Astrocyte (in vitro differentiated cells and primary cell): ENCODE measurements around the gene RFTN1. TPM values are rescaled to one million over a fixed set of nuclear protein-coding genes. Genes with fewer than 3 reads are reported as not detected.
A peak's percentile ranks its signal among the peaks of the same experiment; 100 is the strongest.

Experiments used
- DNase-seq: peaks from one replicate; pipeline ENCODE4 v3.0.0-alpha.2; 2010; ENCODE audit warnings: low read depth
- FAIRE-seq: peaks from 2 replicates; lab custom pipeline; 2011; peaks lifted over from hg19 to GRCh38; lab: Jason Lieb, UNC
- H2AFZ ChIP-seq: 2 replicates; pipeline ENCODE4 v1.6.0; 2012; ENCODE audit warnings: low read depth, low read length, inconsistent platforms
- H3K27ac ChIP-seq: 2 replicates; pipeline ENCODE4 v1.5.1; 2011; ENCODE audit warnings: low read depth, low read length, inconsistent platforms
- H3K27me3 ChIP-seq: 2 replicates; pipeline ENCODE4 v1.6.0; 2011; ENCODE audit warnings: low read length, inconsistent platforms; ENCODE audit not compliant: insufficient read depth
- H3K36me3 ChIP-seq: 2 replicates; pipeline ENCODE4 v1.5.1; 2011; ENCODE audit warnings: low read length, inconsistent platforms; ENCODE audit not compliant: insufficient read depth
- H3K4me1 ChIP-seq: 2 replicates; pipeline ENCODE4 v1.5.1; 2011; ENCODE audit warnings: low read length, inconsistent platforms; ENCODE audit not compliant: insufficient read depth
- H3K4me2 ChIP-seq: 2 replicates; pipeline ENCODE4 v1.6.0; 2012; ENCODE audit warnings: low read length, inconsistent platforms
- H3K4me3 ChIP-seq: 2 replicates; pipeline ENCODE4 v1.5.1; 2011; ENCODE audit warnings: low read depth, mild to moderate bottlenecking, low read length, inconsistent platforms; ENCODE audit not compliant: insufficient read depth
- H3K79me2 ChIP-seq: 2 replicates; pipeline ENCODE4 v1.6.0; 2012; ENCODE audit warnings: mild to moderate bottlenecking, low read length, inconsistent platforms; ENCODE audit not compliant: insufficient read depth
- H3K9ac ChIP-seq: 2 replicates; pipeline ENCODE4 v1.6.0; 2012; ENCODE audit warnings: mild to moderate bottlenecking, low read length, inconsistent platforms
- H3K9me3 ChIP-seq: 2 replicates; pipeline ENCODE4 v1.5.1; 2012; ENCODE audit warnings: low read depth, mild to moderate bottlenecking, low read length, inconsistent platforms; ENCODE audit not compliant: insufficient read depth
- H4K20me1 ChIP-seq: 2 replicates; pipeline ENCODE4 v1.6.0; 2012; ENCODE audit warnings: low read length, inconsistent platforms; ENCODE audit not compliant: insufficient read depth
- H3K27ac Mint-ChIP-seq: one replicate; pipeline ENCODE4 v1.8.0; 2021; ENCODE audit warnings: mild to moderate bottlenecking, mixed read lengths; ENCODE audit not compliant: unreplicated experiment
- H3K27me3 Mint-ChIP-seq: one replicate; pipeline ENCODE4 v1.8.0; 2021; ENCODE audit warnings: low read depth, mixed read lengths; ENCODE audit not compliant: unreplicated experiment
- H3K36me3 Mint-ChIP-seq: one replicate; pipeline ENCODE4 v1.8.0; 2021; ENCODE audit warnings: low read depth, mixed read lengths; ENCODE audit not compliant: unreplicated experiment
- H3K4me1 Mint-ChIP-seq: one replicate; pipeline ENCODE4 v1.8.0; 2021; ENCODE audit warnings: low read depth, mixed read lengths; ENCODE audit not compliant: unreplicated experiment
- H3K4me3 Mint-ChIP-seq: one replicate; pipeline ENCODE4 v1.8.0; 2021; ENCODE audit warnings: mild to moderate bottlenecking, moderate library complexity, mixed read lengths; ENCODE audit not compliant: unreplicated experiment
- H3K9me3 Mint-ChIP-seq: one replicate; pipeline ENCODE4 v1.8.0; 2021; ENCODE audit warnings: mild to moderate bottlenecking, mixed read lengths; ENCODE audit not compliant: unreplicated experiment
- CTCF ChIP-seq: IDR thresholded peaks from 2 replicates; pipeline ENCODE4 v1.5.1; 2011; ENCODE audit warnings: low read depth, mild to moderate bottlenecking, inconsistent platforms, low read length, moderate library complexity; ENCODE audit not compliant: insufficient read depth
- EZH2 ChIP-seq: IDR thresholded peaks from 2 replicates; pipeline ENCODE4 v1.6.1; 2012; ENCODE audit warnings: mild to moderate bottlenecking, low read length, inconsistent platforms; ENCODE audit not compliant: insufficient read depth
- total RNA-seq: library from RNA; stranded (reverse); gene quantifications from 2 replicates; pipeline ENCODE4 v1.2.1, GENCODE V29; 2021

The RFTN1 gene
- total RNA-seq, 1 donor from 2014 or later = 49.5 TPM

DNA sequence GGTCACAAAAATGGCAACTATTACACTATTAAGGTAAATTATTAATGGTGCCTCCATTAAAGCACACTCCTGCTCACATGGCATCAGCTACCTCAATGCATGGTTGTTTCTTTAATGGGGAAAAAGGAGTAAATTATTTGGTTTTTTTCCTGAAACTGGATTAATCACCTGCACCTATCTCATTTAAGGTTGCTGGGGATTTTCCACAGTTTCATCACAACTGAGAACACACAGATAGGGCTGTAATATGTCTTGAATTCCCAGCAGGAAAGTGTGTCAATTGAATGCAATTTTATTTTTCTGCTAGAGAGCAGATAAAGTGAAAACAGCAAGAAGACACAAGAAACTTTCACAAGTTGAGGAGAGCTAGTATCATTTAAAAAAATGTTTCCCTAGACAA is 36.4 kb downstream of the RFTN1 start:
- peaks cover 4% of the 10 kb centered on the region for H4K20me1 ChIP-seq
- H3K27ac ChIP-seq = peak overlapping the region; percentile 77
- H2AFZ ChIP-seq = no peak overlapping the region
- H3K9ac ChIP-seq = peak overlapping the region; percentile 57
- peak overlapping the region; percentile 80 for H3K27ac Mint-ChIP-seq
- peak; percentile 56 for FAIRE-seq
- TF ChIP-seq CTCF = no peak
- no peak for TF ChIP-seq EZH2
- no peaks in the 10 kb centered on the region for H3K9me3 ChIP-seq
- H3K9me3 Mint-ChIP-seq = peaks cover 6% of the 10 kb centered on the region
- H3K27me3 Mint-ChIP-seq = no peaks in the 10 kb centered on the region
- peaks cover 52% of the 10 kb centered on the region for H3K79me2 ChIP-seq
- H3K4me1 Mint-ChIP-seq = peaks cover 71% of the 10 kb centered on the region
- peak overlapping the region; percentile 60 for H3K4me2 ChIP-seq
- H3K4me1 ChIP-seq = peaks cover 72% of the 10 kb centered on the region
- no peaks in the 10 kb centered on the region for H3K27me3 ChIP-seq
- H3K4me3 ChIP-seq = peak overlapping the region; percentile 8
- no peaks in the 10 kb centered on the region for H3K36me3 ChIP-seq
- peaks cover 24% of the 10 kb centered on the region for H3K36me3 Mint-ChIP-seq
- no peak overlapping the region for H3K4me3 Mint-ChIP-seq
- peak; percentile 56 for DNase-seq

GRCh38 chr3:16476636-16477035 is 36.9 kb downstream of the RFTN1 start:
- H3K4me3 Mint-ChIP-seq = no peak overlapping the region
- peak overlapping the region; percentile 63 for H3K27ac Mint-ChIP-seq
- H3K9ac ChIP-seq = peak overlapping the region; percentile 57
- peaks cover 6% of the 10 kb centered on the region for H3K9me3 Mint-ChIP-seq
- H3K27me3 Mint-ChIP-seq = no peaks in the 10 kb centered on the region
- peak overlapping the region; percentile 60 for H3K4me2 ChIP-seq
- H4K20me1 ChIP-seq = peaks cover 4% of the 10 kb centered on the region
- peaks cover 28% of the 10 kb centered on the region for H3K36me3 Mint-ChIP-seq
- TF ChIP-seq CTCF = no peak
- TF ChIP-seq EZH2 = no peak
- peak; percentile 73 for FAIRE-seq
- DNase-seq = peak; percentile 98
- H3K4me1 ChIP-seq = peaks cover 68% of the 10 kb centered on the region
- no peaks in the 10 kb centered on the region for H3K36me3 ChIP-seq
- no peaks in the 10 kb centered on the region for H3K9me3 ChIP-seq
- H2AFZ ChIP-seq = no peak overlapping the region
- peaks cover 70% of the 10 kb centered on the region for H3K4me1 Mint-ChIP-seq
- peak overlapping the region; percentile 77 for H3K27ac ChIP-seq
- no peaks in the 10 kb centered on the region for H3K27me3 ChIP-seq
- peaks cover 50% of the 10 kb centered on the region for H3K79me2 ChIP-seq
- H3K4me3 ChIP-seq = peak overlapping the region; percentile 8

GRCh38 chr3:16475766-16476165 is 37.7 kb downstream of the RFTN1 start:
- Histone ChIP-seq H4K20me1 (peaks cover 4% of the 10 kb centered on the region), H3K4me2 (no peak overlapping the region), H3K79me2 (peaks cover 43% of the 10 kb centered on the region), H3K27ac (peak overlapping the region; percentile 77), H3K9ac (no peak overlapping the region), H3K9me3 (no peaks in the 10 kb centered on the region), H3K27me3 (no peaks in the 10 kb centered on the region), H2AFZ (no peak overlapping the region), H3K4me1 (peaks cover 60% of the 10 kb centered on the region), H3K36me3 (peaks cover 5% of the 10 kb centered on the region), H3K4me3 (no peak overlapping the region)
- Mint-ChIP-seq H3K27ac (peak overlapping the region; percentile 41), H3K9me3 (peaks cover 9% of the 10 kb centered on the region), H3K36me3 (peaks cover 32% of the 10 kb centered on the region), H3K4me3 (no peak overlapping the region), H3K4me1 (peaks cover 61% of the 10 kb centered on the region), H3K27me3 (no peaks in the 10 kb centered on the region)
- no peak for FAIRE-seq
- TF ChIP-seq EZH2 = no peak
- TF ChIP-seq CTCF = no peak
- no peak for DNase-seq
